A549 (cell line): ENCODE measurements around the gene FNTB. TPM values are rescaled to one million over a fixed set of nuclear protein-coding genes. Genes with fewer than 3 reads are reported as not detected.

ENCODE experiments used
- ATAC-seq, 2 experiments: fragments of 200-7000 bp in 1 of 2; fragments of >200 bp in 1 of 2; cut with Nextera tagmentation in 1 of 2; cut with Tn5 transposase in 1 of 2; 3 replicates each; pipeline versions ENCODE4 v1.8.0 to v1.9.1; 2018 to 2020; ENCODE audit warnings: mild to moderate bottlenecking in 1 of 2, moderate library complexity in 1 of 2
- CTCF ChIA-PET: fragments of 300-600 bp; sonication (Branson Sonifier 250); formaldehyde crosslinking; extraction: SDS; loops from one replicate; lab custom pipeline; 2021; ENCODE audit warnings: antibody characterized with exemption, inconsistent platforms; lab: Yijun Ruan, JAX
- POLR2A ChIA-PET: fragments of 350-600 bp; formaldehyde crosslinking; extraction: SDS; loops from one replicate; lab custom pipeline; 2021; ENCODE audit warnings: antibody characterized with exemption, inconsistent platforms; lab: Yijun Ruan, JAX
- DNase-seq, 2 experiments: peaks; one replicate each; pipeline versions ENCODE4 v3.0.0 to v3.0.0-alpha.2; 2011 to 2016; ENCODE audit warnings: low read depth in 1 of 2, low spot score in 1 of 2
- FAIRE-seq: peaks from 2 replicates; lab custom pipeline; 2011; peaks lifted over from hg19 to GRCh38; lab: Jason Lieb, UNC
- H3K27ac ChIP-seq, 2 experiments: fragments of >200 bp; sonication (Bioruptor Twin); formaldehyde crosslinking; 3 replicates each; pipeline ENCODE4 v1.5.1; 2016 to 2017
- H3K4me1 ChIP-seq: fragments of >200 bp; sonication (Bioruptor Twin); formaldehyde crosslinking; 3 replicates; pipeline ENCODE4 v1.6.1; 2016
- H3K4me2 ChIP-seq: fragments of >200 bp; sonication (Bioruptor Twin); formaldehyde crosslinking; 3 replicates; pipeline ENCODE4 v1.6.1; 2016
- H3K4me3 ChIP-seq: fragments of >200 bp; sonication (Bioruptor Twin); formaldehyde crosslinking; 3 replicates; pipeline ENCODE4 v1.5.1; 2016
- H3K9me3 ChIP-seq: fragments of >200 bp; sonication (Bioruptor Twin); formaldehyde crosslinking; 3 replicates; pipeline ENCODE4 v1.6.1; 2016
- BHLHE40 ChIP-seq: IDR thresholded peaks from 2 replicates; pipeline ENCODE4 v1.6.1; 2012; ENCODE audit warnings: low read depth, low read length, inconsistent platforms
- CHD4 ChIP-seq: fragments of 200-600 bp; sonication (generic); IDR thresholded peaks from 2 replicates; pipeline ENCODE4 v1.6.1; 2016; ENCODE audit warnings: antibody characterized with exemption, mild to moderate bottlenecking, borderline replicate concordance
- EHF ChIP-seq: fragments of 250-450 bp; sonication (Bioruptor Pico); IDR thresholded peaks from 2 replicates; pipeline ENCODE4 v1.5.0; 2020; ENCODE audit warnings: mild to moderate bottlenecking
- EHMT2 ChIP-seq: fragments of 200-600 bp; sonication (generic); IDR thresholded peaks from 2 replicates; pipeline ENCODE4 v1.6.1; 2016; ENCODE audit warnings: antibody characterized with exemption, low read depth, mild to moderate bottlenecking, moderate library complexity
- EP300 ChIP-seq, 2 experiments: fragments of >200 bp; sonication (Bioruptor Twin); formaldehyde crosslinking; IDR thresholded peaks; 2 replicates in 1 of 2; 3 replicates in 1 of 2; pipeline ENCODE4 v1.6.1; 2016 to 2017
- GATA3 ChIP-seq: IDR thresholded peaks from 2 replicates; pipeline ENCODE4 v1.6.1; 2012; ENCODE audit warnings: borderline replicate concordance
- HEYL ChIP-seq: fragments of 250-450 bp; sonication (Bioruptor Pico); IDR thresholded peaks from 2 replicates; pipeline ENCODE4 v1.8.0; 2021; ENCODE audit warnings: mild to moderate bottlenecking, moderate library complexity
- HMGXB4 ChIP-seq: fragments of 250-450 bp; sonication (Bioruptor Pico); IDR thresholded peaks from 2 replicates; pipeline ENCODE4 v1.5.0; 2021; ENCODE audit warnings: mild to moderate bottlenecking, moderate library complexity, borderline replicate concordance
- HOXA7 ChIP-seq: fragments of 250-450 bp; sonication (Bioruptor Pico); IDR thresholded peaks from 2 replicates; pipeline ENCODE4 v1.5.0; 2020; ENCODE audit warnings: mild to moderate bottlenecking, moderate library complexity
- JUNB ChIP-seq: fragments of >200 bp; sonication (Bioruptor Twin); formaldehyde crosslinking; IDR thresholded peaks from 2 replicates; pipeline ENCODE4 v1.6.1; 2016
- MAZ ChIP-seq: fragments of 150-350 bp; IDR thresholded peaks from 2 replicates; pipeline ENCODE4 v1.6.1; 2014; ENCODE audit warnings: antibody characterized with exemption, low read depth, low read length, borderline replicate concordance
- MYC ChIP-seq: IDR thresholded peaks from 2 replicates; pipeline ENCODE4 v1.6.1; 2012; ENCODE audit warnings: mild to moderate bottlenecking, inconsistent platforms, low read length, improper control_type of control experiment, borderline replicate concordance
- NFE2L2 ChIP-seq: fragments of 150-350 bp; conservative IDR thresholded peaks from 2 replicates; pipeline ENCODE4 v1.6.1; 2014; ENCODE audit warnings: low read length
- NPAS2 ChIP-seq: fragments of 250-450 bp; sonication (Bioruptor Pico); IDR thresholded peaks from 2 replicates; pipeline ENCODE4 v1.8.0; 2022; ENCODE audit warnings: mild to moderate bottlenecking, moderate library complexity, borderline replicate concordance
- NR3C1 ChIP-seq: fragments of >200 bp; sonication (Bioruptor Twin); formaldehyde crosslinking; IDR thresholded peaks from 3 replicates; pipeline ENCODE4 v1.6.1; 2017
- POLR2AphosphoS2 ChIP-seq: conservative IDR thresholded peaks from 2 replicates; pipeline ENCODE4 v1.6.1; 2012; ENCODE audit warnings: low read length, improper control_type of control experiment, inconsistent platforms
- RARB ChIP-seq: fragments of 250-450 bp; sonication (Bioruptor Pico); IDR thresholded peaks from 2 replicates; pipeline ENCODE4 v1.8.0; 2021; ENCODE audit warnings: mild to moderate bottlenecking, moderate library complexity
- RCOR1 ChIP-seq: fragments of 150-350 bp; IDR thresholded peaks from 2 replicates; pipeline ENCODE4 v1.6.1; 2014; ENCODE audit warnings: antibody characterized with exemption, low read length, low read depth
- RFX5 ChIP-seq: fragments of 450-650 bp; IDR thresholded peaks from 2 replicates; pipeline ENCODE4 v1.7.1; 2014; ENCODE audit warnings: antibody characterized with exemption, mild to moderate bottlenecking, moderate library complexity
- SREBF2 ChIP-seq: fragments of 450-650 bp; IDR thresholded peaks from 2 replicates; pipeline ENCODE4 v1.6.1; 2014; ENCODE audit warnings: mild to moderate bottlenecking, moderate library complexity
- TFCP2L1 ChIP-seq: fragments of 250-450 bp; sonication (Bioruptor Pico); IDR thresholded peaks from 2 replicates; pipeline ENCODE4 v1.5.0; 2021; ENCODE audit warnings: mild to moderate bottlenecking
- USF2 ChIP-seq: fragments of 450-650 bp; IDR thresholded peaks from 2 replicates; pipeline ENCODE4 v1.6.1; 2014; ENCODE audit warnings: antibody characterized with exemption
- ZFP36 ChIP-seq: fragments of 450-650 bp; IDR thresholded peaks from 2 replicates; pipeline ENCODE4 v1.6.1; 2014; ENCODE audit warnings: borderline replicate concordance; ENCODE audit not compliant: partially characterized antibody
- WGBS: methylation state at CpG from one replicate; pipeline ENCODE4 v1.1.6; 2017; ENCODE audit errors: missing lambda C conversion rate; 5-methylcytosine and 5-hydroxymethylcytosine counted together
- polyA plus RNA-seq, 4 experiments: library from polyadenylated mRNA; depleted of rRNA in 3 of 4; stranded (reverse); fragments of >200 nt; fragmentation: RNase III in 1 of 4; extraction: RNeasy Plus Mini Kit Qiagen cat#74134 plus additional on column Dnase treatment in 1 of 4; gene quantifications; 2 replicates in 3 of 4; 3 replicates in 1 of 4; pipeline ENCODE4 v1.2.3, GENCODE V29; 2011 to 2017
- TF ChIP-seq, protein P1 (sequence below): fragments of >200 bp; sonication (Bioruptor Twin); formaldehyde crosslinking; IDR thresholded peaks from 2 replicates; pipeline ENCODE4 v1.6.1; 2016
- TF ChIP-seq, protein P2 (sequence below): IDR thresholded peaks from 2 replicates; pipeline ENCODE4 v1.6.1; 2012; ENCODE audit warnings: low read depth, borderline replicate concordance
- TF ChIP-seq, protein P3 (sequence below): fragments of 200-600 bp; sonication (generic); IDR thresholded peaks from 2 replicates; pipeline ENCODE4 v1.6.1; 2016; ENCODE audit warnings: antibody characterized with exemption, mild to moderate bottlenecking, moderate library complexity

Gene FNTB
- polyA plus RNA-seq, 2 of the 4 experiments (the other 2 are of a cell fraction) = 28.5 to 41.9 TPM

- ChIA-PET POLR2A (no interaction called here), CTCF (interaction anchor here (1.7 kb wide), 1 partner anchor 24 kb away, joined by 3 read pairs; no protein-coding TSS in a partner anchor)
- H3K4me3 ChIP-seq = no peak overlapping the region
- ATAC-seq (peak in 1 of 2 experiments; percentile 25; a peak in 2 of 6 replicates), DNase-seq (no peak), FAIRE-seq (no peak)
- H3K9me3 ChIP-seq = no peaks in the 10 kb centered on the region
- WGBS = 94% methylated on average over 3 of the region's 3 CpGs
- no peak overlapping the region for H3K4me2 ChIP-seq
- no peak overlapping the region for H3K27ac ChIP-seq
- TF ChIP-seq USF2 = no peak
- TF ChIP-seq SREBF2 = no peak
- no peak for TF ChIP-seq RCOR1
- no peak for TF ChIP-seq HOXA7 (CRISPR knock-in tag)
- no peak for TF ChIP-seq MYC
- no peak for TF ChIP-seq JUNB
- no peak for TF ChIP-seq TFCP2L1 (CRISPR knock-in tag)
- TF ChIP-seq CHD4 = no peak
- no peaks in the 10 kb centered on the region for H3K4me1 ChIP-seq
Observed at GRCh38 chr14:65071544-65071943, 84.8 kb downstream of the FNTB start.

DNA sequence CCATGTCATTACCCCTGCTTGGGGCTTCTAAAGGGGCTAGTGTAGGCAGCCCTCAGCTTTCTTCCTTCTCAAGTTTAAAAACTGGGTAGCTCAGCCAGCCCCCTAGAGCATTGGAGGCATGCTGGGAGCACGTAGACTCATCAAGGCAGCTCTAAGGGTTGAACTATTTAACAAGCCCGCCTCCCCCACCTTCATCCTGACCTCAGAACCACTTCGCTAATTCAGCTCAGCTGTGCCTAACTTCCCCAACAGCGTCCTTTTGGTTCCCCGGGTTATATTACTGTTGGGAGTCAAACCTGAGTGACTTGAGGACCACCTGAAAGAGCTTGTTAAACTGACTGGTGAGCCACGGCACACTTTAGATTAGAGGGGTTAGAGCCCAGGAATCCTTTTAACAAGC is 85.6 kb downstream of the FNTB start:
- CTCF ChIA-PET = interaction anchor here (1.7 kb wide), 1 partner anchor 25 kb away, joined by 3 read pairs; no protein-coding TSS in a partner anchor
- H3K4me1 ChIP-seq = no peaks in the 10 kb centered on the region
- no peak overlapping the region for H3K4me3 ChIP-seq
- H3K9me3 ChIP-seq = no peaks in the 10 kb centered on the region
- ATAC-seq (no peak), DNase-seq (no peak), FAIRE-seq (no peak)
- TF ChIP-seq, protein P1, sequence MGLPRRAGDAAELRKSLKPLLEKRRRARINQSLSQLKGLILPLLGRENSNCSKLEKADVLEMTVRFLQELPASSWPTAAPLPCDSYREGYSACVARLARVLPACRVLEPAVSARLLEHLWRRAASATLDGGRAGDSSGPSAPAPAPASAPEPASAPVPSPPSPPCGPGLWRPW = no peak
- no peak for TF ChIP-seq RFX5
- TF ChIP-seq HMGXB4 (CRISPR knock-in tag) = no peak
- TF ChIP-seq NPAS2 (CRISPR knock-in tag) = no peak
- no peak for TF ChIP-seq MAZ
- TF ChIP-seq EHF (CRISPR knock-in tag) = no peak
- no peak for TF ChIP-seq EP300 (IDR thresholded peaks at IDR 0.05)
- no peak for TF ChIP-seq RARB (CRISPR knock-in tag)
- TF ChIP-seq ZFP36 = no peak
- no peak for TF ChIP-seq CHD4
- POLR2A ChIA-PET = no interaction called here
- no peak overlapping the region for H3K4me2 ChIP-seq
- no peak overlapping the region for H3K27ac ChIP-seq
- WGBS = 88% methylated on average over 6 of the region's 6 CpGs

- TF ChIP-seq NFE2L2 (no peak), RCOR1 (no peak), POLR2AphosphoS2 (no peak), NR3C1 (no peak), GATA3 (no peak), EHMT2 (no peak), BHLHE40 (no peak), HOXA7 (CRISPR knock-in tag) (no peak), HEYL (CRISPR knock-in tag) (no peak)
- TF ChIP-seq, protein P2, sequence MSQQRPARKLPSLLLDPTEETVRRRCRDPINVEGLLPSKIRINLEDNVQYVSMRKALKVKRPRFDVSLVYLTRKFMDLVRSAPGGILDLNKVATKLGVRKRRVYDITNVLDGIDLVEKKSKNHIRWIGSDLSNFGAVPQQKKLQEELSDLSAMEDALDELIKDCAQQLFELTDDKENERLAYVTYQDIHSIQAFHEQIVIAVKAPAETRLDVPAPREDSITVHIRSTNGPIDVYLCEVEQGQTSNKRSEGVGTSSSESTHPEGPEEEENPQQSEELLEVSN = no peak
- TF ChIP-seq, protein P3, sequence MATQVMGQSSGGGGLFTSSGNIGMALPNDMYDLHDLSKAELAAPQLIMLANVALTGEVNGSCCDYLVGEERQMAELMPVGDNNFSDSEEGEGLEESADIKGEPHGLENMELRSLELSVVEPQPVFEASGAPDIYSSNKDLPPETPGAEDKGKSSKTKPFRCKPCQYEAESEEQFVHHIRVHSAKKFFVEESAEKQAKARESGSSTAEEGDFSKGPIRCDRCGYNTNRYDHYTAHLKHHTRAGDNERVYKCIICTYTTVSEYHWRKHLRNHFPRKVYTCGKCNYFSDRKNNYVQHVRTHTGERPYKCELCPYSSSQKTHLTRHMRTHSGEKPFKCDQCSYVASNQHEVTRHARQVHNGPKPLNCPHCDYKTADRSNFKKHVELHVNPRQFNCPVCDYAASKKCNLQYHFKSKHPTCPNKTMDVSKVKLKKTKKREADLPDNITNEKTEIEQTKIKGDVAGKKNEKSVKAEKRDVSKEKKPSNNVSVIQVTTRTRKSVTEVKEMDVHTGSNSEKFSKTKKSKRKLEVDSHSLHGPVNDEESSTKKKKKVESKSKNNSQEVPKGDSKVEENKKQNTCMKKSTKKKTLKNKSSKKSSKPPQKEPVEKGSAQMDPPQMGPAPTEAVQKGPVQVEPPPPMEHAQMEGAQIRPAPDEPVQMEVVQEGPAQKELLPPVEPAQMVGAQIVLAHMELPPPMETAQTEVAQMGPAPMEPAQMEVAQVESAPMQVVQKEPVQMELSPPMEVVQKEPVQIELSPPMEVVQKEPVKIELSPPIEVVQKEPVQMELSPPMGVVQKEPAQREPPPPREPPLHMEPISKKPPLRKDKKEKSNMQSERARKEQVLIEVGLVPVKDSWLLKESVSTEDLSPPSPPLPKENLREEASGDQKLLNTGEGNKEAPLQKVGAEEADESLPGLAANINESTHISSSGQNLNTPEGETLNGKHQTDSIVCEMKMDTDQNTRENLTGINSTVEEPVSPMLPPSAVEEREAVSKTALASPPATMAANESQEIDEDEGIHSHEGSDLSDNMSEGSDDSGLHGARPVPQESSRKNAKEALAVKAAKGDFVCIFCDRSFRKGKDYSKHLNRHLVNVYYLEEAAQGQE = no peak
- no peaks in the 10 kb centered on the region for H3K9me3 ChIP-seq
- WGBS = 88% methylated on average over 1 of the region's 1 CpG
- no peak overlapping the region for H3K4me3 ChIP-seq
- POLR2A ChIA-PET = no interaction called here
- no peak for ATAC-seq
- H3K4me1 ChIP-seq = no peaks in the 10 kb centered on the region
- no peak for DNase-seq
- CTCF ChIA-PET = interaction anchor here (0.6 kb wide), 1 partner anchor 288 kb away, joined by 3 read pairs; no protein-coding TSS in a partner anchor
- H3K4me2 ChIP-seq = no peak overlapping the region
- H3K27ac ChIP-seq = no peak overlapping the region
- FAIRE-seq = no peak
Observed at GRCh38 chr14:65072937-65073336, 86.2 kb downstream of the FNTB start.
